GM20000 (cell line): ENCODE data around the gene RASSF1.

Source experiments
- DNase-seq: peaks from one replicate; pipeline ENCODE4 v3.0.0; 2012; ENCODE audit warnings: low spot score
- CTCF ChIP-seq: IDR thresholded peaks from 2 replicates; pipeline ENCODE4 v1.5.1; 2012; ENCODE audit warnings: mild to moderate bottlenecking, control low read depth; ENCODE audit errors: extremely low read depth, missing control alignments

The RASSF1 gene

GRCh38 chr3:50347187-50347813 is 6.7 kb upstream of the RASSF1 start:
- TF ChIP-seq CTCF, result peak; percentile 39
- DNase-seq, result peak; percentile 68

GRCh38 chr3:50345586-50346234 is 5.1 kb upstream of the RASSF1 start, which contains the start of gene ZMYND10:
Gene ZMYND10, minus strand, starts transcription at chr3:50345732. Its CDS starts 153 bp downstream, at chr3:50345579.
- no peak for TF ChIP-seq CTCF
- DNase-seq, result peak; percentile 85

- TF ChIP-seq CTCF, result no peak
These were observed 4.4 kb upstream of the RASSF1 start for GRCh38 chr3:50345008-50345407.

GRCh38 chr3:50342813-50343633 is 2.4 kb upstream of the RASSF1 start:
- no peak for TF ChIP-seq CTCF

More at GRCh38 chr3:50345008-50345407, 4.4 kb upstream of the RASSF1 start:
- DNase-seq, result no peak

GRCh38 chr3:50341996-50342650 is 1.5 kb upstream of the RASSF1 start:
- no peak for TF ChIP-seq CTCF
- no peak for DNase-seq

More at GRCh38 chr3:50342813-50343633, 2.4 kb upstream of the RASSF1 start:
- DNase-seq, result no peak

GRCh38 chr3:50341537-50341936 is 901 bp upstream of the RASSF1 start:
- TF ChIP-seq CTCF, result no peak
- no peak for DNase-seq

GRCh38 chr3:50340147-50340447 is 539 bp downstream of the RASSF1 start:
- DNase-seq, result no peak
- no peak for TF ChIP-seq CTCF
